Head of caudate nucleus (tissue), 42 donors: ENCODE results near the gene UPK1B.

Source experiments
- DNase-seq, 42 donors: peaks; one replicate each; pipeline versions ENCODE4 v3.0.0 to v3.0.0-alpha.2; 2020 to 2021; ENCODE audit warnings: mixed read lengths in 7 of 42
- intact Hi-C: fragments of 100-400 bp; cut with DNase I; formaldehyde crosslinking; loops from one replicate; pipeline ENCODE4 v1.15.0; 2022

The UPK1B gene

GRCh38 chr3:119170821-119171220 is 2.6 kb upstream of the UPK1B start:
- intact Hi-C loops = no loop called here
- no peak for DNase-seq

GRCh38 chr3:119175872-119176756 is 2.7 kb downstream of the UPK1B start:
- intact Hi-C loops = no loop called here
- DNase-seq = no peak

GRCh38 chr3:119176778-119177177 is 3.4 kb downstream of the UPK1B start:
- intact Hi-C loops = no loop called here

GRCh38 chr3:119177321-119177720 is 3.9 kb downstream of the UPK1B start:
- intact Hi-C loops = no loop called here
- no peak for DNase-seq

More at GRCh38 chr3:119176778-119177177, 3.4 kb downstream of the UPK1B start:
- DNase-seq = no peak

GRCh38 chr3:119181765-119182164 is 8.4 kb downstream of the UPK1B start:
- DNase-seq = no peak
- intact Hi-C loops = no loop called here

- intact Hi-C loops = no loop called here
- no peak for DNase-seq
These were observed 10.7 kb downstream of the UPK1B start for GRCh38 chr3:119184111-119184510.

- DNase-seq = no peak
- intact Hi-C loops = no loop called here
These were observed 11.6 kb downstream of the UPK1B start for GRCh38 chr3:119184796-119185570.

- DNase-seq = no peak
- intact Hi-C loops = no loop called here
These were observed 13.9 kb downstream of the UPK1B start for GRCh38 chr3:119187266-119187665.

- no peak for DNase-seq
- intact Hi-C loops = no loop called here
These were observed 18.4 kb downstream of the UPK1B start for GRCh38 chr3:119191800-119192199.

- no peak for DNase-seq
- intact Hi-C loops = no loop called here
These were observed 21.1 kb downstream of the UPK1B start for GRCh38 chr3:119194237-119195150.

GRCh38 chr3:119195151-119195476 is 21.7 kb downstream of the UPK1B start:
- no peak for DNase-seq
- intact Hi-C loops = no loop called here

GRCh38 chr3:119195911-119196310 is 22.5 kb downstream of the UPK1B start:
- DNase-seq = peak in 7 of 42 donors; percentile 15 to 60 (median 32)
- intact Hi-C loops = no loop called here

GRCh38 chr3:119205209-119205608 is 31.8 kb downstream of the UPK1B start:
- intact Hi-C loops = no loop called here
- peak in 35 of 42 donors; percentile 7 to 71 (median 37) for DNase-seq

GRCh38 chr3:119205685-119206084 is 32.3 kb downstream of the UPK1B start:
- no peak for DNase-seq
- intact Hi-C loops = no loop called here

GRCh38 chr3:119206611-119207511 is 33.5 kb downstream of the UPK1B start:
- intact Hi-C loops = no loop called here
- DNase-seq = no peak

- DNase-seq = peak in 16 of 42 donors; percentile 6 to 53 (median 31)
- intact Hi-C loops = no loop called here
These were observed 34.1 kb downstream of the UPK1B start for GRCh38 chr3:119207512-119207875.

- intact Hi-C loops = no loop called here
- DNase-seq = no peak
These were observed 37.8 kb downstream of the UPK1B start for GRCh38 chr3:119211193-119211592.

GRCh38 chr3:119211803-119212202 is 38.4 kb downstream of the UPK1B start:
- DNase-seq = no peak
- intact Hi-C loops = no loop called here
